GM03348 (cell line): ENCODE measurements around the gene PPARGC1A.

Experiments used
- DNase-seq: peaks from one replicate; pipeline ENCODE4 v3.0.0; 2012; ENCODE audit warnings: low spot score

PPARGC1A gene

GRCh38 chr4:23878912-23879732 is 10.7 kb downstream of the PPARGC1A start:
- DNase-seq = no peak

- DNase-seq = no peak
These were observed 11.5 kb downstream of the PPARGC1A start for GRCh38 chr4:23878246-23878891.

DNA sequence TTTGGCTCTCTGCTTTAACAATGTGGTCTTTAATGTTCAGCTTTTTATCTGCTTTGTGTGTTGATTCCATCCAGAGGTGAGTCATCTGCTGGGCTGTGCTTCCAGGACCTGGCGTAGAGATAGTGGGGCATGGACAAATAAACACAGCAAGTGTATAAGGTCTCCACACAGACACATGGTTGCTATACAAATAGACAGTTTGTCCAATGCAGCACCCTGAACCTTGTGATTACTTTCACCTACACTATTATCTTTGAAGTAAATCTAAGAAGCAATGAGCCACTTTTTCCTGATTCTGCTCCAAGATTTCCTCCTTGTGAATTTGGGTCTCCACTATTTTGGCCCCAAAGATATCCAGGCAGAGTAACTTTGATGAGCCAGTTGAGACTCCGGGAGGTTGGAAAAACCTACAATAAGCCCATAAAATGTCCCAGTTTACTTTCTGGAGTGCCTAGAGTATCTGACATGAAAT is 12.1 kb downstream of the PPARGC1A start:
- DNase-seq = no peak

DNA sequence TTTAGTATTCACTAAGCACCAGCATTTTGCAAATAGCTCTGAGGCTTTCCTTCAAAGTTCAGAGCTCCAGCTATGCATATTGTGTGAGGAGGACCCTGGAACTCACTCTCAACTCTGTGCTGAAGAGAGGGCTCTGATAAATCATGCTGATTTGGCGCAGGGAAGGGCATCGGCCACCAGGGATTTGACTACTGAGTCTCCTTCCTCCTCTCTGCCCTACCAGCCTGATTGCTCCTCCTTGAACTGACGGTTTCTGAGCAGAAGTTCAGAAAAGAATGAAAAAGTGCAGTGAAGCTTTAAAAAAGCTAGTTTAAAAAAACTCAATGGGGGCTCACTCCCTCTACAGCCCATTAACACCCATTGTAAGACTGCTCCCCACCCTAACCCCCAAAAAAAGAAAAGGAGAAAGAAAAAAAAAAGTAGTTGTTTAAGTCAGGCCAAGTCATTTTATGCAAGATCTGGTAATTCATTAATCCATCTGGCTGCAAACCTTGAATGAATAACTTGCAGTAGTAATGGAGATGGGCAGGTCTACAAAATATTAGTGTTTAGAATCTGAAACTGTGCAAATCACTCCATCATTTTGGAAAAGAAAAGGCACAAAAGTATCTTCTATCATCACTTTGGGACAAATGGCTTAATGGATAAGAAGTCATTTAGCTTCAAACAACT is 13.3 kb downstream of the PPARGC1A start:
- DNase-seq = no peak

DNA sequence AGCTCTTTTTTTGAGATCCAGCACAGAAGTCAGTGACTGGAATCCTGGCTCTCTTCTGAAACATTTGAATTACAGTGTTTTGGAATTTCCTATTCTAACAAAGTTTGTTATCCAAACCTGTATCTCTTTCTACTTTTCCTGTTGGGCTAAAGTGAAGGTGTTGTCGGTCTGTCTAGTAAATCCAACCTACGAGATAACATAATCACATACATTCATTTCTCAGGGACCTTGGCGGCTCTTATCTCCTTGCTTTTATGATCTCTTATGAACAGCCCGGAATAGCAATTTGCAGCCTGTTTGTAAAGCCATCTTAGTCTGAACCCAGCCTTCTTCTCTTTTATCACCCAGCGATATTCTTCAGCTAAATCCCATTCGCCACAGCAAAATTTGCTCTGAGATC is 14.5 kb downstream of the PPARGC1A start:
- DNase-seq = no peak

DNA sequence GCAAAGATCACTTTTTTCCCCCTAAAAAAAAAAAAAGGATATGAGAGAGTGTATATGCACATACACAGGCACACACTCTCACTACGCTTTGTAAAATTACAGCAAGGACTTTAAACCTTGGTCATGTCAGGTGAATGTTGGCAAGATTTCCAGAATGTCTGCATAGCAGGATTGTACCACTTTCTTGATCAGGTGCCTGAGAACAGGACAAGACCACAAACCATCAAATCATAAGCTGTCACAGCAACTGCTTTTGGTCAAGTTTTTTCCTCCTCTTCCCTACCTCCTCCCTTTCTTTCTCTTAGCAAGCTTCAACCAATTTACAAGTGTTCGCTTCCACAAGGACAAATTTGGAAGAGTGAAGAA is 15.3 kb downstream of the PPARGC1A start:
- DNase-seq = no peak

- no peak for DNase-seq
These were observed 15.9 kb downstream of the PPARGC1A start for GRCh38 chr4:23873717-23874535.

DNA sequence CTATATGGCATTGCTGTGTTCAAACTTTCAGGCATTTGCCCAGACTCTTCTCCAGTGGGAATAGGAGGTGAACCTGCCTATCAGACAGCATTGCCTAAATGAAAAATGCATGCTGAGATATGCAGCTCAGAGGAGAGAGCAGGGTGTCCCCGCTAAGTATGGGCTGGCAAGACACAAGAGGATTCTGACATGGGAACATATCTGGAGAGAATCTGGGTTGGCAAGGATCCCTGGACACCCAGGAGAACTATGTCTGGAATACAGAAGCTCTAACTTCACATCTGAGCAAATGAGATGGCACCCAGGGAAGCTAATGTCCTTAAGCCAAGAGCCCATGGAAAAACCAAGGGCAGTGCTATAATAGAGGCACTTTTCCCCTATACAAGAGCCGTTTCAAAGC is 18.4 kb downstream of the PPARGC1A start:
- no peak for DNase-seq

DNA sequence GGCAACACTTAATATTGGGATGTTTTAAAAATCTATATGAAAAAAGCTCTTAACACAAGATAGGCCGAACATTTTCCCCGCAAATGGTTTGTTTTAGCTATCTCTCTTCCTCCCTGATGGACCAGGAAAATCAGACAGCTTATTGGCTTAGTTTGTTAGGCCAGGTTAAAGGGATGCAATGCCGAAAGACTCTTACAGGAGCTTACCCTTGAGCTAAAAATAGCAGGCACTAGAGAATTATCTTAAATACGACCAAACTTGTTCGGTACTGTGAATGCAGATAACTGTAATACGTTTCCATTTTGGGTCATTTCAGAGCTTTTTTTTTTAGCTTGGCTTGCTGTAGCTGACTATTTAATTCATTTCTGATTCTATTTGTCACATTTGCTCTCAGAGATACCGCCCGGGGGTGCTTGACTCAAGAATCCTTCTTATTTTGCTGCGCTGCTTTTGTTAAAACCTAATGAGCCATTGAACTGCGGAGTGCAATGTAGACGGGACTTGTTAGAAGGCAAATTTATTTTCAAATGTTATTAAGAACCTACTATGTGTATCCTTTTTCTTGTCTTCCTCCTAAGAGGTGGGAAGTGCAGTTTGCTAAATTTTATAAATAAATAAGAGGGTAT is 23.3 kb downstream of the PPARGC1A start:
- DNase-seq = no peak

- DNase-seq = no peak
These were observed 27.9 kb downstream of the PPARGC1A start for GRCh38 chr4:23861897-23862296.

DNA sequence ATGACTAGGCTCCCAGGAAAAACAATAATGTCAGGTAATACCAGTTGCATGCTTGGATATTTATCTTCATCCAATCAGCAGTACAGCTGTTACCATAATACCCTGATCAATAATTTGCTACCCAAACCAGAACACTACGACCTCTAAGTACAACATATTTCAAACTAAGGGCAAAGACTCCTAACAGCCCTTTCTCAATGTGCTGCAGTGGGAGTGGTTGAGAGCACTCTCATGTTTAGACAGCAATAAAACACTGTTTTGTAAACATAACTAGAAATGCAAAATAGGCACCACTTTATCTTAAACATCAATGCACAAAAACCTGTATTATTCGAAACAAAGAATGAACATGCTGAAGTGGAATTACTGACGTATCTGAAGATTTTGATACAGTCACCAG is 28.9 kb downstream of the PPARGC1A start:
- no peak for DNase-seq

DNA sequence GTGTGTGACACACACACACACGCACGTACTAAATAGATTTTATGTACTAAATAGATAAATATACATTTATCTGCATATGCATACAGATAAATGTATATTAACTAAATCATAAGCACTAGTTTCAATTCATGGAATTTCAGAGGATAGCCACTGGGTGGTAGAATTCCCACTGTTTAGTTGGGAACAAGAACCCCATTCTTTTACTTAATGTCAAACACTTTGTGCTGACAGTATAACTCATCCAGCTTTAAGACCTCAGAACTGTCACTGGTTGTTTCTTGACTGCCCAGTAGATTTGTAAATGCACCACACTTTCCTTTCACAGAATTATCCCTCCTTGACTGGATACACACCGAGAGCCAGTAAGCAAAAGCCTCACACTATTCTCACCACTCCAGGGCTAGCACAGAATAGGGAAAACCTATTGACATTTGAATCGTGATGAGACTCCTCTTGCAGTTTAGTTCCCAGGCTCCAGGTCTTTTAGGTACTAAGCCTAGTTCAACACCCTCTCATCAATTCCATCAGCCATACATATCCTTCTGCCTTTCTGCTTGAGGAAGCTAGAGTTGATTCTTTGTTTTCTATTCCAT is 32.4 kb downstream of the PPARGC1A start:
- no peak for DNase-seq

- no peak for DNase-seq
These were observed 33.2 kb downstream of the PPARGC1A start for GRCh38 chr4:23856630-23857029.

GRCh38 chr4:23855912-23856605 is 33.8 kb downstream of the PPARGC1A start:
- DNase-seq = no peak

DNA sequence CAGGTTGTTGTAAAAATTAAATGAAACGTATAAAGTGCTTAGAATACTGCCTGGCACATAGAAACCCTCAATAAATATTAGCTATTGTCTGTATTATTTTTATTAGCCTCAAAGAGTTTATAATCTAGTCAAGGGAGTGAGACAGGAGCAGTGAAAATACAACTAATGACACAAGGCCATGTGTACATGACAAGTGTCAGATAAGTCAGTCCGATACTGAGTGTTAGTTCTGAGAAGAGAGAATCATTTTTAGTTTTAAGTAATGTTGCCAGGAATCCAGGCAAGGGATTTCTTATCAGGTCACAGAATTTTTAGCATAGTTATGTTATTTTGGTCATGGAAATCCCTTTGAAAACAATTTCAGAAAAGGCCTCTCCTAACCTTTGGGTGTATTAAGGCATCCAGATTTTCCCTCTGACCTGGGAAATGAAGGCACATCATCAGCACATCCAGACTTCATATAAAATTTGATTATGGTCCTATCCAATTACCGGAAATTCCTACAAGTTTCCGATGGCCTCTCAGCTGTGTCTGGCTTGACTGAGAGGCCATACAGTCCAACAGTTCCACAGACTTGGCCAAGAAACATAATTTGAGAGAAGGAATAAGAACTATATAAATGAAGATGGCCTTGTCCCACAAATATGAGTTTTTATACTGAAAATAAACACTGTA is 35.7 kb downstream of the PPARGC1A start:
- no peak for DNase-seq

GRCh38 chr4:23851464-23851863 is 38.4 kb downstream of the PPARGC1A start:
- DNase-seq = no peak

DNA sequence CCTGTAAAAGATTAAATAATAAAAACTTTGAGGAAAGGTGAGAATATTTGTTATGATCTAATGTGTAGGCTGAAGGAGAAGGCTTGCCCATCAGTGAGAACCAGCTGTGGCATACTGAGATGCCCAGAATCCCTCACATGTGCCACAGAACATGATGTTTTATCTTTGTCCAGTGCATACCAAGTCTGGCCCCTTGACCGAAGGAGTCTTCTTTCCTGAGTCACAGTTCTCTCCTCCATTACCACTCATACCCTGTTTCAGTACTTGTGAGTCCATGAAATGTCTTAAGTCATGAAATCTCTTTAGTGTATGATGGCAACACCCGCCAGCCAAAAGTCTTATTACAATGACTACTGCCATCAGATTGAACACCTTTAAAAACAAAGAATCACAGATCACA is 42.7 kb downstream of the PPARGC1A start:
- DNase-seq = no peak

DNA sequence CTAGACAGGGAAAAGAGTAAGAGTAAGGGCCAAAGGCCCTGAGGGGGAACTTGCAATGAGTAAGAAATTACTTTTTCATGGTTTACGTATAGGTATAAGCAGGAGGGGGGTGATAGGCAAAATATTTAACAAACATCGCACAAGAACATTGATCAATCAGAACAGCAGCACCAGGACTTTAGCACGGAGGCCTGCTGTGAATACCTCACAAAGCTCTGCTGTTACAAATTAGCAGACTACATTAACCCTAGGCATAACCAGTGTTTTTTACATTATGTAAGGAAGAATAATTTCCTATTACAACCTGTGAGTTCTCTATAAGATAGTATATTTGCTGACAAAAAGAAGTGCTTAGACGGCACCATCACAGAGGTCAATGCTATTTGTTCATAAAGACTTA is 44.9 kb downstream of the PPARGC1A start:
- DNase-seq = no peak

DNA sequence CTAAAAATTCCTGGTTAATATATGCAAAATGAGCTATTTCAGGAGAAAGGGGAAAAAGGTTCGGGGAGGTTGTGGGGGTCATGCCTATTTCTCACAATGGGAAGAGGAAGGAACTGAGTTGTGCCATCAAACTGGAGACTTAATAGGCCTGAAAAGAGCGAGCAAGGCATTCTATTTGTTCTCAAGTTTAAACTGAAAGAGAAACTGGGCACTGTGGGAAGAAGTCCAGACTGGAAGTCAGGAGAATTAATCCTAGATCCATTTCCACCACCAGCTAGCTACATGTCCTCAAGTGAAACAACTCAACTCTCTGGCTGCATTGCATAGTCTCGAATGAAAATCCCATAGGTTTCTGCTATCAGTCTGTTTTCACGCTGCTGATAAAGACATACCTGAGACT is 50.6 kb downstream of the PPARGC1A start:
- no peak for DNase-seq

DNA sequence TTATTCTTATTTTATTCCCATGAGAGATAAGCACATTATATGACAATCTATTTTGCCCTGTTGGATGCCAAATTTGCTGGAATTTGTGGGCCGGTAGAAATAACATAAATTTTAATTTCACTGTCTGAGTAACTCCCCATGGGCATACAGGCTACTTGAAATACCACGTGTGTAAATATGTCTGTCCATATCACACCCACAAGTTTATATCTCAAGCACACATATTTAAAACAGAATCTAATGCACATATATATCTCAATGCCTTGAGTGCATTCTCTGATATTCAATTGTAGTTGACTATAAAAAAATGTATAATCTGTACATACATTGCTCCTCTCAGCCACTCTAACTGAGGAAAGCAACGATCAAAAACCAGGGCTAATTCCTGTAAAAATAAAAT is 51.2 kb downstream of the PPARGC1A start:
- DNase-seq = no peak
